ENCODE measurements around the gene DCK.

DCK gene

DNA sequence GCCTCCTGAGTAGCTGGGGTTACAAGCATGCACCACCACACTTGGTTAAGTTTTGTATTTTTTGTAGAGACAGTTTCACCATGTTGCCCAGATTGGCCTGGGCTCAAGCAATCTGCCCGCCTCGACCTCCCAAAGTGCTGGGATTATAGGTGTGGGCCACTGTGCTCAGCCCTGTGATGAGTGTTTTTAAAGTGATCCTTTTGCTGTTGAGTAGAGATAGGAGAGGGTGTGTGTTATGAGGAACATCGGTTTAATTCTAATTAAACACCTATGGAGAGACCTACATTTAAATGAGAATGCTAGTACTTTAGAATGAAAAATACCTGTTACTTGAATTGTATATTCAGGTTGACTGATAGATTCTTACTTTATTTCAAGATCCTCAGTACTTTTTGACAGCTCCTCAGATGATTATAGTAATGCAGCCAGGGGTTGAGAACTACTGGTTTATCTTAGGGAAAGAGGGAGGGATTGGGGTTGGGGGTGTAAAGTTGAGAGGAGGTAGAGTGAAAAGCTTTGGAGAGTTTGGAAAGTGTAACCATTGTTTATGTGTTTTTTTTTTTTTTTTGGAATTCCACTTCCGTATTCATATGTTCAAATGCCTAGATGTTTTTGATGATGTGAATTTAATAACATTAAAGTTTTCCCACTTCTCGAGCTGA lies 36.8 kb upstream of the DCK start:
- no peak for DNase-seq (ENCODE audit: insufficient read length, low spot score)
- no peak for FAIRE-seq
- TF ChIP-seq, protein P1, sequence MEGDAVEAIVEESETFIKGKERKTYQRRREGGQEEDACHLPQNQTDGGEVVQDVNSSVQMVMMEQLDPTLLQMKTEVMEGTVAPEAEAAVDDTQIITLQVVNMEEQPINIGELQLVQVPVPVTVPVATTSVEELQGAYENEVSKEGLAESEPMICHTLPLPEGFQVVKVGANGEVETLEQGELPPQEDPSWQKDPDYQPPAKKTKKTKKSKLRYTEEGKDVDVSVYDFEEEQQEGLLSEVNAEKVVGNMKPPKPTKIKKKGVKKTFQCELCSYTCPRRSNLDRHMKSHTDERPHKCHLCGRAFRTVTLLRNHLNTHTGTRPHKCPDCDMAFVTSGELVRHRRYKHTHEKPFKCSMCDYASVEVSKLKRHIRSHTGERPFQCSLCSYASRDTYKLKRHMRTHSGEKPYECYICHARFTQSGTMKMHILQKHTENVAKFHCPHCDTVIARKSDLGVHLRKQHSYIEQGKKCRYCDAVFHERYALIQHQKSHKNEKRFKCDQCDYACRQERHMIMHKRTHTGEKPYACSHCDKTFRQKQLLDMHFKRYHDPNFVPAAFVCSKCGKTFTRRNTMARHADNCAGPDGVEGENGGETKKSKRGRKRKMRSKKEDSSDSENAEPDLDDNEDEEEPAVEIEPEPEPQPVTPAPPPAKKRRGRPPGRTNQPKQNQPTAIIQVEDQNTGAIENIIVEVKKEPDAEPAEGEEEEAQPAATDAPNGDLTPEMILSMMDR (IDR thresholded peaks at IDR 0.05; ENCODE audit: insufficient read depth, missing control alignments), result no peak

DNA sequence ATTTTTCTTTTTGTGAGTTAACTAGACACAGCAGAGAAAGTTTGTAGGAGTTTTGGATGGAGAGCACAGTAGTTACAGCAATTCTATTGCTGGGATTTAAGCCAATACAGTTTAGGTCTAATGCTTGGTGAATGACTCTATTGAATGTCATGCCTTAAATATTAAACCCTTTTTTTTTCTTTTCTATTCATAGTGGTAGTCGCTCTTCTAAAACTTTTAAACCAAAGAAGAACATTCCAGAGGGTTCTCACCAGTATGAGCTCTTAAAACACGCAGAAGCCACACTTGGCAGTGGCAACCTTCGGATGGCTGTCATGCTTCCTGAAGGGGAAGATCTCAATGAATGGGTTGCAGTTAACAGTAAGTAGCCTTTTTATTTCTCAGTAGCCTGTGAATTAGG lies 34.8 kb upstream of the DCK start:
- DNase-seq (ENCODE audit: insufficient read length, low spot score), result no peak
- TF ChIP-seq, protein P1 (IDR thresholded peaks at IDR 0.05; ENCODE audit: insufficient read depth, missing control alignments), result no peak
- FAIRE-seq, result no peak

DNA sequence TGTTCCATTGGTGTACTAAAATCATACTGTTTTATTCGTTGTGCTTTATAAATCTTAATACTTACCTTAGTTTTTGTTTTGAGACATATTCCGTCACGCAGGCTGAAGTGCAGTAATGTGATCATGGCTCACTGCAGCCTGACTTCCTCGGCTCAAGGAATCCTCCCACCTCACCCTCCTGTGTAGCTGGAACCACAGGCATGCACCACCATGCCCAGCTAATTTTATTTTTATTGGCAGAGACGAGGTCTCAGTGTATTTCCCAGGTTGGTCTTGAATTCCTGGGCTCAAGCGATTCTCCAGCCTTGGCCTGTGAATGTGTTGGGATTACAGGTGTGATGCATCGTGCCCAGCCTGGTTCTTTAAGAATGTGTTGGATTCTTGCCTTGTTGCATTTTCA lies 24.4 kb upstream of the DCK start:
- no peak for FAIRE-seq
- TF ChIP-seq, protein P1 (IDR thresholded peaks at IDR 0.05; ENCODE audit: insufficient read depth, missing control alignments), result no peak
- no peak for DNase-seq (ENCODE audit: insufficient read length, low spot score)

DNA sequence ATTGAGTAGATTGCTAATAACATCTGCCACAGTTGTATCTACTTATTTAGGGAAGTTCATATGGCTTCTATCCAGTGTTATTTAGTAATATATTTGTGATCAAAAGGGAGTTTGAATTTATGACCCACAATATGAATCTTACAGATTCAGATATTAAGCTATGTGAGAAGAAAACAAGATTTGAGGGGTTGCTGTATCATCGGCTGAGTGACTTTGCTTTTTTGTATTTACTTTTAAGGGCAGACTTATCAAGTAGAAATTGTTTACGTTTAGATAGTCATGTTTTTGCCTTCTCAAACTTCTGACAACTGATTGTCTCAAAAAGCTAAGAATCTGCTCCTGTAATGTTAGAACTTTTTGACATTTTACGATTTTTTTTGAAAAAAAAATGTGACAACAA lies 17.2 kb upstream of the DCK start:
- DNase-seq (ENCODE audit: insufficient read length, low spot score) (no peak), FAIRE-seq (no peak)
- TF ChIP-seq, protein P1 (IDR thresholded peaks at IDR 0.05; ENCODE audit: insufficient read depth, missing control alignments), result no peak

DNA sequence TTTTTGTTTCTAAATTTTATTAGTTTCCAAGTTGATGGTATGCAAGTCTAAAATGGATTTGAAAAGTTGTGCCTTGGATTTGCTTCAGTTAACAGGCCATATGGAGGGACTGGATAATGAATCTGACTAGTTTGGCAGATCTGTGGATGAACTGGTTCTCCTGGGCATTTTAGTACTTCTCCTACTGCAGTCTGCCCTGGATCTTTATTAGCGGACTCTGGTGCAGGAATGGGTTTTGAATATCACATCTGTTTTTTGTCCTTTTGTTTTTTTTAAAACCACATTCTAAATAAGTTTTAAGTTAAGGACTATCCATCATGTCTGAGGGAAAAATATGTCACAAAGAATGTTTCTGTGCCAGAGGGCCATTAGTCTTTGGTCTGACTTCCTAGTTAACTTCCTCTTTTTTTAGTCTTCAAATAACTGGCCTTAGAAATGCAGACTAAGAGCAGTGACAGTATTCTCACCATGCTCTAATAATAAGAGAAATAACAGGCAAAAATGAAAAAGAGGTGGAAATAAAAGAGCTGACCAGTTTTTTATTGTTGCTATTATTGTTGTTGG lies 13.9 kb upstream of the DCK start:
- DNase-seq (ENCODE audit: insufficient read length, low spot score) (no peak), FAIRE-seq (no peak)
- TF ChIP-seq, protein P1 (IDR thresholded peaks at IDR 0.05; ENCODE audit: insufficient read depth, missing control alignments), result no peak

DNA sequence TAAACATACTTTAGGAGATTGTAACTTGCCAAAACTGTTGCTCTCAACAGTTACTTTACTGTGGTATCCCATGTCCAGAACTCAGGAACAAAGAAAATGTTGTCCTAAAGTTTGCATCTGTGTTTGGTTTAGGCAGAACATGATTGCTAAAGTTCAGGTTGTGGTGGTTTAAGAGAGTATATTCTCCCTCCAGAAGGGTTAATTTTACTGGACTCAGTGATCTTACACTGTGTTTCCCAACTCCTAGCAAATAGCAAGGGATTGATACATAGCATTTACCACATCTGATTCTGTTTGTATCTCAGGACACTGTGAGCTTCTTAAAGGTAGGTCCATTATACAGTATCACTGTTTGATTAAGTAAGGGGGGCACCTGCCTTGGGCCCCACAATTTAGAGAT lies 13.3 kb upstream of the DCK start:
- FAIRE-seq, result no peak
- TF ChIP-seq, protein P1 (IDR thresholded peaks at IDR 0.05; ENCODE audit: insufficient read depth, missing control alignments), result no peak
- no peak for DNase-seq (ENCODE audit: insufficient read length, low spot score)

DNA sequence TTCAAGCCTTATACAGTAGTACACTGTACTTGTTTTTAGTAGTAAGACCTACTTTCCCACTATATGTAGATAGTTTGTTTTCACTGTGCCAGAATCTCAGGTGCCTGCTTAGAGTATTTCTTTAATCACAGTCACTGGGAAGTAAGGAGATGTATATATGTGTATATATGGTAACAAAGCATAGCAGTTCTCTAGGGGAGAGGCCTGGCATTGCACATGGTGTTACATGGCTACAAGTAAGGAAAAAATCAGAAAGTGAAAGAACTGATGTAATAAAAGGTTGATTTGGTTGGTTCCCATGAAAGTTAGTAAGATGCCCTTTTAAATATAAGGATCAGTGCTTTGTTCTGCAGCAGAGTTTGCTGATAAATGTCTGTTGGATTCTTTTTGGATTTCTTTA lies 9.3 kb upstream of the DCK start:
- TF ChIP-seq, protein P1 (IDR thresholded peaks at IDR 0.05; ENCODE audit: insufficient read depth, missing control alignments), result no peak
- no peak for DNase-seq (ENCODE audit: insufficient read length, low spot score)
- FAIRE-seq, result no peak

Measured in D721Med (cell line).